ENCODE data around the gene DNAJA2.
"Not testable (repeated sequence)": the region's sequence is repeated elsewhere in the genome, so short reads cannot be mapped to it uniquely, and the experiment has no call there.

The DNAJA2 gene

DNA sequence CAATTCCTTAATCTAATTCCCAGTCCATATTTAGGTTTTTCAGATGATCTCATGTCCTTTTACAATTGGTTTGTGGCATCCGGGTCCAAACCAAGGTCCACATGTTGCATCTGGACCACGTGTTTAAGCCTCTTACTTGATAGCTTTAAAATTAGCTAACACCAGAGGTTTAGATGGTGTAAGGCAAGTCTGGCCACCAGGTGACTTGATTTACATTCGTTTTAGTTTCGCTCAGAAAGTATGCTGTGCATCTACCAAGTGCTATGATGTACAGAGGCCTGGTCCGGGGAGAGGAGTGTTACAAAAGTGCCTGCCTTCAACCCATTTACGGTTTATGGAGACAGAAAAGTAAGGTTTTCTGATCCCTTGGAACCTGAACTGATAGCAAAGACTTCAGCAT, 878 bp upstream of the DNAJA2 start:
- DNase-seq, result peak; percentile 56

DNA sequence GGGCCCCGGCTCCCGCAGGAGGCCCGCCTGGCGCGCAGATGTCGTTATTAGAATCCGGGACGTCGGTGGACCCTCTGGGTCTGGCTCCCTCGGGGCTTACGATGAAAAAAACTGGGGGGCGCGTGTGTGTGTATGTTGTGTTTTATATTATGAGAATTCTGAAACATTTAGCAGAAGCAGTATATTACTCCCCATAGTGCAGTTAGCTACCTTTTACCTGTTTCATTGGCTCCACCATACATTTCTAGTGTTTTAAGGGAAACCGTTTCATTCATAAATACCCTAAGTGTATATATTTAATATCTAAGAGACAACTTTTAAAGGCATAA, 486 bp upstream of the DNAJA2 start:
- DNase-seq, result no peak

GRCh38 chr16:46972429-46973206, 856 bp downstream of the DNAJA2 start:
- peak; percentile 67 for DNase-seq

DNA sequence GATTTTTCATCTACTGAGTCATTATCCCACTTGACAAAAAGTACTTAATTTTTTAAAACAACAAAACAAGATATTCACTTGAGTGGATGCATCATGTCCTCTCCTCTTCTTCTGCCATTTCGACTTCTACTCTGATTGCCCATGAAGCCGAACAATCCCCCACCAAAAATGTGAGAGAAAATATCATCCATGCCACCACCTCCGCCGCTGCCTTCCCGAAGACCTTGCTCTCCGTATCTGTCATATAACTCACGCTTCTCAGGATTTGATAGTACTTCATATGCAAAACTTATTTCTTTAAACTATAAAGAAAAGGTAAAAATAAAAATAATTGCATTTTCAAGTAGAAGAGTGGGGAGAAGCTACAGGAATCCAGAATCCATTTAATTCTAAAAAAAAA, 2.2 kb downstream of the DNAJA2 start:
- no peak for DNase-seq

DNA sequence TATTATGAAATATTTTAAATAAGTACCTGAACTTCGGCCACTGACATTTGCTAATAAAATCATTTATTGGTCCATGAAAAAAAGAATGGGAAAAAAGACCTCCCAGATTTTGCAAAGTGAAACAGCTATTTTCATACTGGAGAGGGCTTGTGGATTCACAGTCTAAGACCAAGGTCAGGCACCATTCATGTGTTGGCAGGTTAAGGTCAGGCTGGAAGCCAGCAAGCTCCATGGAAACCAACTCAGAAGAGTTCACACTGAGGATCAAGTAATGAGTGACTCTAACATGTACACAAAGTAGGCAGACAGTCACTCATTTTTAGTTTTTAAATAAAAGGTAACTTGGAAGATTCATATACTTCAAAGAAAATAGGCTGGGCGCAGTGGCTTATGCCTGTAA, 3.4 kb downstream of the DNAJA2 start:
- no peak for DNase-seq

DNA sequence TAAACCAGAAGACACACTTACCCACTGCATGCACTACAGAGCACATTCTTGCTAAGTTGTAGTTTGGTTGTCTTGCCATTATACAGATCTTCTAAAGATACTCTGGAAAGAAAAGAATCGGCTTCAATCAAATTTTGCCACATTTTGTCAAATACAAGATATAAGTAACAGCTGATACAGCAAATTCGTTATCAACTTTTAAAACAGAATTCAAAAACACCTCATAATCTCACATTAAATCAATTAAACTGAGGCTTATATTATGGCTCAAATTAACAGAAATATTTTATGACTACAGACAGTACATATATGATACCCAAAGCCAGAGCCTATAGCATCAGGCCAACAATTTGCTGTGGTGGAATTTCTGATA, 5.4 kb downstream of the DNAJA2 start:
- DNase-seq, result no peak

GRCh38 chr16:46962629-46963028, 10.8 kb downstream of the DNAJA2 start:
- DNase-seq, result no peak

DNA sequence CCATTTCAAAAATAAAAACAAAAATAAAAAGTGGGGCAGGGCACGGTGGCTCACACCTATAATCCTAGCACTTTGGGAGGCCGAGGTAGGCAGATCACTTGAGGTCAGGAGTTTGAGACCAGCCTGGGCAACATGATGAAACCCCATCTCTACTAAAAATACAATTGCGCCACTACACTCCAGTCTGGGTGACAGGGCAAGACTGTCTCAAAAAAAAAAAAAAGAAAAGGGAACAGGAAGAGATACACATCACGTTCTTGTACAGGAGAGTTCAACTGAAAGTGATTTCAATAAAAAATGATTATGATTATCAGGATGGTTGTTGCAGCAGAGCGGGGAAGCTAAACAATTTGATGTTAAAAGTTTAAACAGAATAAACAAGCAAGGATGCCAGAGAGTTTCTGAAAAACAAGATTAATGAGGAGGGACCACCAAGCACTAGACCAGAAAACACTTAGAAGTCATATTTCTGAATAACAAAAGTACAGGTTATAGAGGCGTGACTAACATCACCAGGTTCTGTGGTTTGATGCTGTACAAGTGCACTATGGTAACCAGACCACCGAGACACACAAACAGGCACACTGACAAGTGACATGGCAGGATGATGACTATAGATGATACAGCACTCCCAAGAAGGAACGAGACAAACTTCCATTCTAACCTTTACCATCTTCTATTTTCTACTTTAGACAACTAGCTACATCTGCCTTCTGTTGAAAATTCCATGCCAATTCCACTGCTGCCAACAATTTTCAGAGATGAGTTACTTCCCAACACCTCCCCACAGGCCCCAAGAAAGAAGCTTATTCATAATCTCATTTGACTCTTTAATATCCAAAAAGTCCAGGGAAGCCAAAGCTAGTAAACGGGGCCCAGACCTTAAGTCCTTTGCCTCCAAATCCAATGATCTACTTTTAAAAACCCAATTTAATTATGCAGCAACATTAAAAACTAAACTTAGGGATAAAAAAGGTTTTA, 11.8 kb downstream of the DNAJA2 start:
- DNase-seq, result peak; percentile 67

DNA sequence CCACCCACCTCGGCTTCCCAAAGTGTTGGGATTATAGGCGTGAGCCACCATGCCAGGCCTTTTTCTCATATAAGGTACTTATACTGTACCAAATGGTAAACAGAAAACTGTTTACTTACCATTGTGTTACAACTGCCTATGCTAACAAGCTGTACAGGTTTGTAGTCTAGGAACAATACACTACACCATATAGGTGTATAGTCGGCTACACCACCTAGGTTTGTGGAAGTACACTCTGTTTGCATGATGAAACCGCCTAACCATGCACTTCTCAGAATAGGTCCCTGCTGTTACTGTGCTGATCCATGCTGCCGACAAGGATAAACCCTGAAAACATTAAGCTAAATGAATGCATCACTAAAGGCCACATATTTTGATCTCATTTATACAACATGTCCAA, 18.9 kb downstream of the DNAJA2 start:
- DNase-seq, result no peak

DNA sequence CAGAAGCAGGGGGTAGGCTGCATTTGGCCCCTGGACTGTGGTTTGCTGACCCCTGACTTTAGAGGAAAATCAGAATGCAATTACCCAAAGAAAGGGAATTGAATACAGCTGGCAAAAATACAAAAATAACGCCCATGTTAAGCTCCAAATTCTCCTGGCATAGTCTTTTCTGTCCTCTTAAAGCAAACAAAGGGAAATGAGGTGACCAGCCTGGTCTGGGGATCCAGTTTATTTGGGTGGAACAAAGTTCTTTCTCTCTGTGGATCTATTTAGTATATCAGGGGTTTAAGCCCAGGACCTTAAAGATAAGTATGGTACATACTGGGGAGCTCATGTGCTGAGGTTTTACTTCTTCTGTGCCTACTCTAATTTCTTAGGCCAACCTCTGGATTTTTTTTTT, 23.5 kb downstream of the DNAJA2 start:
- no peak for DNase-seq

DNA sequence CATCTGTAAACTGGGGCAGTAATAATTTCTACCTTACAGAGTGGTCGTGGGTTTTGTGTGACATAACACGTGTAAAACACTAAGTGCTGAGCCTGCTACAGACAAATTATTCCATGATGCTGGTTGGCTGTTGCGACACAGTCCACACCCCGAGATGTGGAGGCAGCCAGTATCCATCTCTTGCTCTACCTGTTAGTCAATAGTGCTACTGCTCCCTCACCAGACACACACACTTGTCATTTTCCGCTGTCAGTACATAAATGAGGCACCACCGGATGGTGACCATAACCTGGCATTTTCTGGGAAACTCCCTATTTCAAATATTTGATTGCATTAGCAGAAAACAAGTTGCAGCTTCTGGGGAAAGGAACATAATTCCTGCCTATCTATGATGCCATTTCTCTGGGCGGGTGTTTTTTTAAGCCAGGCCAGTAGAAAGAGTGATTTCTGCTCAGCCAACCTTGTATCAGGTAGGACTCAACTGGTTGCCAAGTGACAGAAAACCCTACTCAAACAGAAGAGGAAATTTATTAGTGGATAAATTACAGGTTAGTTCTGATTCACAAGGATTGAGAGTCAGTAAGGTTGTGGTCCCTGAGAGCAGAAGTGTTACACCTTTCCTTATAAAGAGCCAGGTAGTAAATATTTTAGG, 24.1 kb downstream of the DNAJA2 start:
- DNase-seq, result peak; percentile 86

GRCh38 chr16:46948548-46949166, 24.8 kb downstream of the DNAJA2 start:
- DNase-seq, result peak; percentile 9

DNA sequence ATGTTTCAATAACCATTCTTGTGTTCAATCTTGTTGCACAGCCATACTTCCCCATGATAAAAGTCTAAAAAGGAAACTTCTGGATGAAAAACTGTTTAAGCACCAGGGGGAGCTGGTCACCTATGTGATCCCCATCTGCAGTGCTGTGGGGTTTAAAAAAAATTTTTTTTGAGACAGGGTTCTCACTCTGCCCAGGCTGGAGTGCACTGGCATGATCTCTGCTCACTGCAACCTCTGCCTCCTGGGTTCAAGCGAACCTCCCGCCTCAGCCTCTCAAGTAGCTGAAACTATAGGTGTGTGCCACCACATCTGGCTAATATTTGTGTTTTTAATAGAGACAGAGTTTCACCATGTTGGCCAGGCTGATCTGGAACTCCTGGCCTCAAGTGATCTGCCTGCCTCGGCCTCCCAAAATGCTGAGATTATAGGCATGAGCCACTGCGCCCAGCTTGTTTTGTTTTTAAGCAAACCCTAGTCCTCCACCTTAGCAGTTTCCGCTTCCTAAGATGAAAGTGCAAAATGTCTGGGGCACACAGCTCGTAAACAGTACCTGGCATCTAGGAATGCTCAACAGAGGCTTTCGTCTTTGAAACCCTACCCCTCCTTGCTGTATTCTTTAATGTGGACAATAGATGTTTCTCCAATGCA, 25.4 kb downstream of the DNAJA2 start:
- DNase-seq, result peak; percentile 73

- DNase-seq, result not testable (repeated sequence)
These were observed 28.8 kb downstream of the DNAJA2 start for GRCh38 chr16:46944713-46945112.

DNA sequence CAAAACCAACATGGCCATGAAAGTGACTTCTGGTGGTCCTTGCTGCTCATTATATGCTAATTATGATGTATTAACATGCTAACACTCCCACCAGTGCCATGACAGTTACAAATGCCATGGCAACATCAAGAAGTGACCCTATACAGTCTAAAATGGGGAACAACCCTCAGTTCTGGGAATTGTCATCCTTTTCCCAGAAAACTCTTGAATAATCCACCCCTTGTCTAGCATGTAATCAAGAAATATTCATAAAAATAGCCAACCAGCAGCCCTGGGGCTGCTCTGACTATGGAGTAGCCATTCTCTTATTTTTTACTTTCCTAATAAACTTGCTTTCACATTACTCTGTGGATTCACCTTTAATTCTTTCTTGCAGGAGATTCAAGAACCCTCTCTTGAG, 35.9 kb downstream of the DNAJA2 start:
- no peak for DNase-seq

DNA sequence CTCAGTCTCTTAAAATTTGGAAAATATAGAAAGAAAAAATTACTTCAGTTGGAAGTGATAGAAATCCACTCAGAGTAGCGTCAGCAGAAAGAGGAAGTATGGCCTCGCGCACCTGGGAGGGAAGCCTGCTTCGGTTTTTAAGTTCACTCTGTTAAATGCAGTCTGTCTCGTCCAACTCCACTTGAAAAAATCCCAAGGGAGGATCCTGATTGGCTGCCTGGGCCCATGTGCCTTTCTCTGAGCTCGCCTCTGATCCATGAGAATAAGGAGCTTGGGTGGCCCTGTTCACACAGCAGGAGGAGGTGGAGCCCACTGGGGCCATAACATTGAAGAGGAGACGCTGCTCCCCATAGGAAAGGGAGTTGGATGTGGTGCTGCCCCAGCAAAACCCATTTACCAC, 40.7 kb downstream of the DNAJA2 start:
- no peak for DNase-seq

- DNase-seq, result no peak
These were observed 42.6 kb downstream of the DNAJA2 start for GRCh38 chr16:46930861-46931260.

GRCh38 chr16:46929378-46930332, 43.8 kb downstream of the DNAJA2 start:
- DNase-seq, result peak; percentile 82

DNA sequence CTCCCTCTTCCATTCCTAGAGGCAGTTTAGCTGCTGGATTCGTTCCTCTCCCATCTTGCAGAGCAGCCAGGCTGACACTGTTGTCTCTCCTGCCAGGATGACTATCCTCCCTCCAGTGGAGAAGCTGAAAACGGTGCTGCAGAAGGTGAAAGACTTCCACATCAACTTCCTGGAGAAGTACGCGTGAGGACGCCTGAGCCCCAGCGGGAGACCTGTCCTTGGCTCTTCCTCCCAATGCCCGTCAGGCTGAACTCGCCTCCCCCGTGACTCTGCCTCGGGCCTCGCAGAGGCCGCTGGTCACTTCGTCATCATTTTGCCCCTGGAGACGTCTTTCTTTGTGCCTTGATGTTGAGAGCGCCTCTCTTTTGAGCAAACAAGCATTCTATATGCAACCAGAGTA, 44.7 kb downstream of the DNAJA2 start:
- no peak for DNase-seq

- no peak for DNase-seq
These were observed 46.2 kb downstream of the DNAJA2 start for GRCh38 chr16:46927273-46927672.

GRCh38 chr16:46926470-46927225, 46.8 kb downstream of the DNAJA2 start:
- DNase-seq, result no peak
